B cell (primary cell): ENCODE results near the gene PLCB4. TPM values are rescaled to one million over a fixed set of nuclear protein-coding genes. Genes with fewer than 3 reads are reported as not detected.

ENCODE experiments used
- ATAC-seq: fragments of 200-7000 bp; cut with Tn5 transposase; one replicate; pipeline ENCODE4 v1.10.0; 2021; ENCODE audit warnings: low read depth, mild to moderate bottlenecking, moderate number of reproducible peaks, moderate library complexity
- CTCF ChIA-PET: fragments of 350-600 bp; sonication (Branson Sonifier 250); formaldehyde crosslinking; loops from one replicate; lab custom pipeline; 2021; ENCODE audit warnings: antibody characterized with exemption, inconsistent platforms; lab: Charles Lee
- POLR2A ChIA-PET: fragments of 350-600 bp; sonication (Branson Sonifier 250); formaldehyde crosslinking; loops from one replicate; lab custom pipeline; 2021; ENCODE audit warnings: antibody characterized with exemption; lab: Charles Lee
- DNase-seq: peaks from one replicate; pipeline ENCODE4 v3.0.0; 2013
- H2AFZ ChIP-seq: 2 replicates; pipeline ENCODE4 v1.6.1; 2012; ENCODE audit warnings: mild to moderate bottlenecking, low read depth, low read length; ENCODE audit not compliant: insufficient read depth, poor library complexity, severe bottlenecking
- H3K27ac ChIP-seq, 2 donors: 1 replicate in 1 of 2; 2 replicates in 1 of 2; pipeline ENCODE4 v1.5.1; 2012 to 2013; ENCODE audit warnings: low read length in 2 of 2, mild to moderate bottlenecking in 2 of 2, moderate library complexity in 1 of 2
- H3K27me3 ChIP-seq, 4 experiments: fragments of 200-600 bp in 1 of 4; sonication (generic) in 1 of 4; replicated peaks in 1 of 4; 1 replicate in 2 of 4; 2 replicates in 2 of 4; pipeline versions ENCODE4 v1.6.1 to v1.7.0; 2013 to 2016; ENCODE audit warnings: low read length in 3 of 4, mild to moderate bottlenecking in 2 of 4, mixed read lengths in 1 of 4, moderate library complexity in 1 of 4; ENCODE audit not compliant: insufficient read depth in 4 of 4, control insufficient read depth in 3 of 4; ENCODE audit errors: control extremely low read depth in 1 of 4
- H3K36me3 ChIP-seq, 2 experiments: replicated peaks in 1 of 2; 1 replicate in 1 of 2; 2 replicates in 1 of 2; pipeline versions ENCODE4 v1.6.1 to v1.7.1; 2013; ENCODE audit warnings: low read length in 1 of 2; ENCODE audit not compliant: insufficient read depth in 2 of 2, control insufficient read depth in 1 of 2; ENCODE audit errors: control extremely low read depth in 1 of 2, extremely low read depth in 1 of 2
- H3K4me1 ChIP-seq, 2 donors: fragments of 200-600 bp in 1 of 2; sonication (generic) in 1 of 2; 1 replicate in 1 of 2; 2 replicates in 1 of 2; pipeline versions ENCODE4 v1.5.1 to v1.6.1; 2013 to 2017; ENCODE audit warnings: low read length in 2 of 2; ENCODE audit not compliant: control insufficient read depth in 2 of 2, insufficient read depth in 2 of 2
- H3K4me2 ChIP-seq: replicated peaks from 2 replicates; pipeline ENCODE3; 2012; ENCODE audit warnings: mild to moderate bottlenecking, low read depth, low read length; ENCODE audit not compliant: poor library complexity, severe bottlenecking
- H3K4me3 ChIP-seq, 5 experiments: fragments of 200-600 bp in 1 of 5; sonication (generic) in 1 of 5; 1 replicate in 3 of 5; 2 replicates in 2 of 5; pipeline versions ENCODE4 v1.5.1 to v1.7.0; 2011 to 2016; ENCODE audit warnings: low read length in 4 of 5, mild to moderate bottlenecking in 4 of 5, low read depth in 2 of 5, control low read depth in 1 of 5, moderate library complexity in 1 of 5; ENCODE audit not compliant: insufficient read depth in 1 of 5; ENCODE audit errors: control extremely low read depth in 1 of 5, extremely low read depth in 1 of 5
- H3K79me2 ChIP-seq: fragments of 200-600 bp; sonication (generic); one replicate; pipeline ENCODE4 v1.6.0; 2016; ENCODE audit warnings: low read length; ENCODE audit not compliant: control insufficient read depth, insufficient read depth
- H3K9ac ChIP-seq: fragments of 200-600 bp; sonication (generic); 2 replicates; pipeline ENCODE4 v1.6.1; 2017; ENCODE audit warnings: mild to moderate bottlenecking, low read length, moderate library complexity
- H3K9me3 ChIP-seq, 3 donors: one replicate each; pipeline versions ENCODE4 v1.6.1 to v1.7.1; 2013; ENCODE audit warnings: low read length in 2 of 3; ENCODE audit not compliant: control insufficient read depth in 2 of 3, insufficient read depth in 1 of 3; ENCODE audit errors: control extremely low read depth in 1 of 3
- H4K20me1 ChIP-seq: 2 replicates; pipeline ENCODE4 v1.6.0; 2012; ENCODE audit warnings: mild to moderate bottlenecking, low read length; ENCODE audit not compliant: insufficient read depth, control insufficient read depth, poor library complexity, severe bottlenecking
- H3K27ac Mint-ChIP-seq: one replicate; pipeline ENCODE4 v1.8.0; 2021; ENCODE audit warnings: mixed read lengths
- H3K27me3 Mint-ChIP-seq: one replicate; pipeline ENCODE4 v1.8.0; 2021; ENCODE audit warnings: mixed read lengths
- H3K4me1 Mint-ChIP-seq: one replicate; pipeline ENCODE4 v1.8.0; 2021; ENCODE audit warnings: mixed read lengths
- H3K4me3 Mint-ChIP-seq: one replicate; pipeline ENCODE4 v1.8.0; 2021; ENCODE audit warnings: mixed read lengths
- H3K9me3 Mint-ChIP-seq: one replicate; pipeline ENCODE4 v1.8.0; 2022; ENCODE audit warnings: mixed read lengths; ENCODE audit not compliant: insufficient read depth
- CTCF ChIP-seq: fragments of 200-600 bp; IDR thresholded peaks from one replicate; pipeline ENCODE4 v1.8.0; 2022; ENCODE audit warnings: antibody characterized with exemption, mild to moderate bottlenecking
- EZH2 ChIP-seq: IDR thresholded peaks from 2 replicates; pipeline ENCODE4 v1.6.1; 2012; ENCODE audit warnings: borderline replicate concordance, low read depth, mild to moderate bottlenecking, moderate library complexity, low read length; ENCODE audit not compliant: insufficient read depth, poor library complexity, severe bottlenecking
- WGBS: methylation state at CpG from one replicate; pipeline ENCODE4 v1.1.5; 2013; ENCODE audit warnings: missing lambda C conversion rate; ENCODE audit not compliant: insufficient coverage; 5-methylcytosine and 5-hydroxymethylcytosine counted together
- intact Hi-C: fragments of 100-400 bp; cut with micrococcal nuclease; formaldehyde crosslinking; loops from one replicate; pipeline ENCODE4 v1.10.0; 2022
- polyA plus RNA-seq: library from polyadenylated mRNA; depleted of rRNA; stranded (reverse); fragments of >200 nt; gene quantifications from 2 replicates; pipeline ENCODE4 v1.2.3, GENCODE V29; 2012
- total RNA-seq, 2 donors: library from RNA; stranded (reverse); fragments of 120-200 nt in 1 of 2; gene quantifications; 1 replicate in 1 of 2; 2 replicates in 1 of 2; pipeline versions ENCODE4 v1.2.3 to v1.2.4, GENCODE V29; 2013 to 2022

Gene PLCB4
- total and polyA plus RNA-seq, 2 donors (not counting 1 experiment from before 2014, with no cell fraction given) = not detected

DNA sequence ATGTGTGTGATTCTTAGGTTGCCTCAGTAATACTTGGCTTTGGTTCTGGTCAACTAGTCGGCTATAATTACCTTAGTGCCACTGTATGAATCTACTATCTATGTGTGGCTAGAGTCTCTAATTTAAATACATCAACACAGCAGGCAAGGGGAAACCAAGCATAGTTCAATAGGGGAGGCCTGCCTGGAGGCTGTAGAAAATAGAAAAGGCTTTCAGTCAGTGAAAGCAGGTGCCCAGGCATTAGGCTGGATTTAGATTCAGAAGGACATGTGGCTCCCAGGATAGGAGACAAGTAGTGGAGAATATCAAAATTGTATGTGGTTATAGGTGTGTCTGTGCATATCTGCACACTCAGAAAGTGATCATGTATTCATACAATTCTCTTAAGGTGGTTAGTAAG lies 330.4 kb downstream of the PLCB4 start:
- Mint-ChIP-seq H3K27me3 (no peaks in the 10 kb centered on the region), H3K4me1 (peaks cover 10% of the 10 kb centered on the region), H3K27ac (no peak overlapping the region), H3K9me3 (no peaks in the 10 kb centered on the region), H3K4me3 (no peak overlapping the region)
- Histone ChIP-seq H2AFZ (no peak overlapping the region), H3K4me1 (peaks cover 4% of the 10 kb centered on the region in 2 donors), H3K9me3 (no peaks in the 10 kb centered on the region), H4K20me1 (no peaks in the 10 kb centered on the region), H3K27me3 (no peaks in the 10 kb centered on the region), H3K27ac (no peak overlapping the region), H3K4me2 (no peak overlapping the region), H3K36me3 (no peaks in the 10 kb centered on the region), H3K79me2 (no peaks in the 10 kb centered on the region), H3K9ac (no peak overlapping the region), H3K4me3 (no peak overlapping the region)
- CTCF ChIA-PET = interaction anchor here (4.3 kb wide), 1 partner anchor 8 kb away, joined by 24 read pairs; no protein-coding TSS in a partner anchor
- DNase-seq (no peak), ATAC-seq (no peak)
- WGBS = no CpG with 5 or more reads among the region's 1 CpG
- TF ChIP-seq CTCF (no peak), EZH2 (no peak)
- intact Hi-C loops = no loop called here
- POLR2A ChIA-PET = no interaction called here

- ATAC-seq = no peak
- Histone ChIP-seq H3K36me3 (no peaks in the 10 kb centered on the region), H3K27ac (no peak overlapping the region), H3K9me3 (no peaks in the 10 kb centered on the region), H3K4me3 (no peak overlapping the region), H3K4me1 (peaks cover 4% of the 10 kb centered on the region in 2 donors), H3K4me2 (no peak overlapping the region), H3K79me2 (no peaks in the 10 kb centered on the region), H3K9ac (no peak overlapping the region), H3K27me3 (no peaks in the 10 kb centered on the region), H2AFZ (no peak overlapping the region), H4K20me1 (no peaks in the 10 kb centered on the region)
- H3K27ac Mint-ChIP-seq = no peak overlapping the region
- no peak overlapping the region for H3K4me3 Mint-ChIP-seq
- no peaks in the 10 kb centered on the region for H3K27me3 Mint-ChIP-seq
- no peak for DNase-seq
- 82% methylated on average over 3 of the region's 4 CpGs for WGBS
- TF ChIP-seq CTCF = no peak
- no peak for TF ChIP-seq EZH2
- H3K9me3 Mint-ChIP-seq = no peaks in the 10 kb centered on the region
- CTCF ChIA-PET = no interaction called here
- intact Hi-C loops = no loop called here
- POLR2A ChIA-PET = no interaction called here
- H3K4me1 Mint-ChIP-seq = peaks cover 10% of the 10 kb centered on the region
These were observed 331.5 kb downstream of the PLCB4 start for GRCh38 chr20:9400171-9401025.
